ENCODE measurements around the gene AMPH.

The AMPH gene

GRCh38 chr7:38542156-38542555 is 89.0 kb downstream of the AMPH start:
- DNase-seq (ENCODE audit: low spot score), result no peak

GRCh38 chr7:38541440-38541839 is 89.7 kb downstream of the AMPH start:
- no peak for DNase-seq (ENCODE audit: low spot score)

GRCh38 chr7:38539477-38540081 is 91.6 kb downstream of the AMPH start:
- DNase-seq (ENCODE audit: low spot score), result no peak

GRCh38 chr7:38535073-38535472 is 96.1 kb downstream of the AMPH start:
- no peak for DNase-seq (ENCODE audit: low spot score)

- no peak for DNase-seq (ENCODE audit: low spot score)
Measured at GRCh38 chr7:38525857-38526256, 105.3 kb downstream of the AMPH start.

GRCh38 chr7:38524786-38525185 is 106.4 kb downstream of the AMPH start:
- DNase-seq (ENCODE audit: low spot score), result no peak

GRCh38 chr7:38520741-38521140 is 110.4 kb downstream of the AMPH start:
- DNase-seq (ENCODE audit: low spot score), result no peak

GRCh38 chr7:38518541-38518940 is 112.6 kb downstream of the AMPH start:
- DNase-seq (ENCODE audit: low spot score), result no peak

GRCh38 chr7:38512704-38513103 is 118.5 kb downstream of the AMPH start:
- no peak for DNase-seq (ENCODE audit: low spot score)

- DNase-seq (ENCODE audit: low spot score), result no peak
Measured at GRCh38 chr7:38512291-38512690, 118.9 kb downstream of the AMPH start.

GRCh38 chr7:38507384-38507783 is 123.8 kb downstream of the AMPH start:
- no peak for DNase-seq (ENCODE audit: low spot score)

- DNase-seq (ENCODE audit: low spot score), result peak; percentile 16
Measured at GRCh38 chr7:38506756-38507155, 124.4 kb downstream of the AMPH start.

GRCh38 chr7:38506004-38506403 is 125.2 kb downstream of the AMPH start:
- DNase-seq (ENCODE audit: low spot score), result no peak

- no peak for DNase-seq (ENCODE audit: low spot score)
Measured at GRCh38 chr7:38504684-38505083, 126.5 kb downstream of the AMPH start.

- DNase-seq (ENCODE audit: low spot score), result no peak
Measured at GRCh38 chr7:38502848-38503247, 128.3 kb downstream of the AMPH start.

- no peak for DNase-seq (ENCODE audit: low spot score)
Measured at GRCh38 chr7:38502289-38502688, 128.9 kb downstream of the AMPH start.

GRCh38 chr7:38492010-38492409 is 139.2 kb downstream of the AMPH start:
- no peak for DNase-seq (ENCODE audit: low spot score)

GRCh38 chr7:38482521-38482920 is 148.7 kb downstream of the AMPH start:
- no peak for DNase-seq (ENCODE audit: low spot score)

GRCh38 chr7:38481401-38481800 is 149.8 kb downstream of the AMPH start:
- DNase-seq (ENCODE audit: low spot score), result no peak

- no peak for DNase-seq (ENCODE audit: low spot score)
Measured at GRCh38 chr7:38478404-38478803, 152.8 kb downstream of the AMPH start.

GRCh38 chr7:38477333-38477732 is 153.8 kb downstream of the AMPH start:
- DNase-seq (ENCODE audit: low spot score), result no peak

GRCh38 chr7:38476764-38477163 is 154.4 kb downstream of the AMPH start:
- DNase-seq (ENCODE audit: low spot score), result no peak

GRCh38 chr7:38465956-38466355 is 165.2 kb downstream of the AMPH start:
- no peak for DNase-seq (ENCODE audit: low spot score)

Data from hepatic stellate cell (primary cell).